Colon (tissue), 2 donors: ENCODE results near the gene SULT1A3.
A peak's percentile ranks its signal among the peaks of the same experiment; 100 is the strongest.
"Not testable (repeated sequence)": the region's sequence is repeated elsewhere in the genome, so short reads cannot be mapped to it uniquely, and the experiment has no call there.

Experiments
- FAIRE-seq: peaks from 2 replicates; lab custom pipeline; 2012; peaks lifted over from hg19 to GRCh38; lab: Jason Lieb, UNC
- donor health status: control.
- donor health status: control.

The SULT1A3 gene

GRCh38 chr16:30186782-30187555, 12.1 kb upstream of the SULT1A3 start:
- no peak for FAIRE-seq

GRCh38 chr16:30187556-30187865, 11.5 kb upstream of the SULT1A3 start:
- no peak for FAIRE-seq

GRCh38 chr16:30187971-30188561, 11.0 kb upstream of the SULT1A3 start:
- no peak for FAIRE-seq

GRCh38 chr16:30191158-30191557, 7.9 kb upstream of the SULT1A3 start:
- not testable (repeated sequence) for FAIRE-seq

GRCh38 chr16:30193098-30193497, 6.0 kb upstream of the SULT1A3 start:
- FAIRE-seq = not testable (repeated sequence)

- peak; percentile 75 for FAIRE-seq
These were observed 5.4 kb upstream of the SULT1A3 start, which contains the start of the genes BOLA2B and SLX1A for GRCh38 chr16:30193615-30194014. BOLA2B (minus strand) TSS chr16:30193666; CDS start chr16:30193595, 71 bp downstream. SLX1A (plus strand) TSS chr16:30193875; CDS start chr16:30194085, 210 bp downstream.

GRCh38 chr16:30194172-30194925, 4.7 kb upstream of the SULT1A3 start:
- not testable (repeated sequence) for FAIRE-seq

GRCh38 chr16:30197001-30197400, 2.1 kb upstream of the SULT1A3 start:
- not testable (repeated sequence) for FAIRE-seq

GRCh38 chr16:30199608-30200343, 721 bp downstream of the SULT1A3 start:
- not testable (repeated sequence) for FAIRE-seq

GRCh38 chr16:30205541-30206236, 6.6 kb downstream of the SULT1A3 start:
- not testable (repeated sequence) for FAIRE-seq

- FAIRE-seq = not testable (repeated sequence)
These were observed 7.2 kb downstream of the SULT1A3 start for GRCh38 chr16:30206252-30206651.

GRCh38 chr16:30207063-30207704, 8.1 kb downstream of the SULT1A3 start:
- FAIRE-seq = not testable (repeated sequence)

GRCh38 chr16:30209032-30209431, 10.0 kb downstream of the SULT1A3 start:
- not testable (repeated sequence) for FAIRE-seq

- not testable (repeated sequence) for FAIRE-seq
These were observed 12.4 kb downstream of the SULT1A3 start for GRCh38 chr16:30211414-30211813.

GRCh38 chr16:30217082-30217481, 18.0 kb downstream of the SULT1A3 start:
- not testable (repeated sequence) for FAIRE-seq

- not testable (repeated sequence) for FAIRE-seq
These were observed 49.3 kb downstream of the SULT1A3 start, which contains the start of gene NPIPB13 for GRCh38 chr16:30248379-30248778. NPIPB13 (minus strand) TSS chr16:30248479; CDS start chr16:30245573, 2,906 bp downstream.
